Stimulated activated CD4-positive, alpha-beta T cell treated with anti-CD3 and anti-CD28 coated beads, Interleukin-1b, Interleukin-23, amount 100 ng/mL, for 48 hours (primary cell): ENCODE measurements around the gene GATM.
"Not testable (repeated sequence)": the region's sequence is repeated elsewhere in the genome, so short reads cannot be mapped to it uniquely, and the experiment has no call there.

Experiments used
- DNase-seq: peaks from one replicate; pipeline ENCODE4 v3.0.0-alpha.2; 2020

Gene GATM

GRCh38 chr15:45387380-45388007, 9.2 kb upstream of the GATM start:
- DNase-seq, result no peak

GRCh38 chr15:45386974-45387373, 8.6 kb upstream of the GATM start:
- DNase-seq, result no peak

GRCh38 chr15:45386420-45386819, 8.1 kb upstream of the GATM start:
- no peak for DNase-seq

GRCh38 chr15:45385590-45385989, 7.2 kb upstream of the GATM start:
- no peak for DNase-seq

- DNase-seq, result no peak
Measured at GRCh38 chr15:45384700-45385099, 6.4 kb upstream of the GATM start.

- DNase-seq, result no peak
Measured at GRCh38 chr15:45378913-45379262, 544 bp upstream of the GATM start.

GRCh38 chr15:45377609-45378148, 665 bp downstream of the GATM start:
- no peak for DNase-seq

GRCh38 chr15:45376967-45377608, 1.3 kb downstream of the GATM start:
- no peak for DNase-seq

- DNase-seq, result no peak
Measured at GRCh38 chr15:45376300-45376928, 1.9 kb downstream of the GATM start.

GRCh38 chr15:45375836-45376235, 2.5 kb downstream of the GATM start:
- DNase-seq, result no peak

- DNase-seq, result no peak
Measured at GRCh38 chr15:45373976-45374375, 4.4 kb downstream of the GATM start.

GRCh38 chr15:45372041-45372995, 6.0 kb downstream of the GATM start:
- DNase-seq, result no peak

GRCh38 chr15:45371546-45371945, 6.8 kb downstream of the GATM start:
- DNase-seq, result no peak

- DNase-seq, result not testable (repeated sequence)
Measured at GRCh38 chr15:45370042-45370441, 8.3 kb downstream of the GATM start.

- DNase-seq, result not testable (repeated sequence)
Measured at GRCh38 chr15:45367222-45367621, 11.1 kb downstream of the GATM start.

GRCh38 chr15:45364271-45364670, 14.1 kb downstream of the GATM start:
- DNase-seq, result no peak

- DNase-seq, result no peak
Measured at GRCh38 chr15:45363801-45364200, 14.5 kb downstream of the GATM start.

- DNase-seq, result no peak
Measured at GRCh38 chr15:45363334-45363733, 15.0 kb downstream of the GATM start.

- no peak for DNase-seq
Measured at GRCh38 chr15:45362419-45362818, 15.9 kb downstream of the GATM start.

GRCh38 chr15:45361878-45362277, 16.5 kb downstream of the GATM start:
- no peak for DNase-seq

GRCh38 chr15:45355860-45356259, 22.5 kb downstream of the GATM start:
- no peak for DNase-seq

- no peak for DNase-seq
Measured at GRCh38 chr15:45354711-45355110, 23.6 kb downstream of the GATM start.

- no peak for DNase-seq
Measured at GRCh38 chr15:45351227-45351626, 27.1 kb downstream of the GATM start.
